B cell (primary cell): Measurements from ENCODE around the gene CNOT4. TPM values are rescaled to one million over a fixed set of nuclear protein-coding genes. Genes with fewer than 3 reads are reported as not detected.

ENCODE experiments used
- ATAC-seq: fragments of 200-7000 bp; cut with Tn5 transposase; one replicate; pipeline ENCODE4 v1.10.0; 2021; ENCODE audit warnings: low read depth, mild to moderate bottlenecking, moderate number of reproducible peaks, moderate library complexity
- CTCF ChIA-PET: fragments of 350-600 bp; sonication (Branson Sonifier 250); formaldehyde crosslinking; loops from one replicate; lab custom pipeline; 2021; ENCODE audit warnings: antibody characterized with exemption, inconsistent platforms; lab: Charles Lee
- POLR2A ChIA-PET: fragments of 350-600 bp; sonication (Branson Sonifier 250); formaldehyde crosslinking; loops from one replicate; lab custom pipeline; 2021; ENCODE audit warnings: antibody characterized with exemption; lab: Charles Lee
- DNase-seq: peaks from one replicate; pipeline ENCODE4 v3.0.0; 2013
- H2AFZ ChIP-seq: 2 replicates; pipeline ENCODE4 v1.6.1; 2012; ENCODE audit warnings: mild to moderate bottlenecking, low read depth, low read length; ENCODE audit not compliant: insufficient read depth, poor library complexity, severe bottlenecking
- H3K27ac ChIP-seq, 2 donors: 1 replicate in 1 of 2; 2 replicates in 1 of 2; pipeline ENCODE4 v1.5.1; 2012 to 2013; ENCODE audit warnings: low read length in 2 of 2, mild to moderate bottlenecking in 2 of 2, moderate library complexity in 1 of 2
- H3K27me3 ChIP-seq, 4 experiments: fragments of 200-600 bp in 1 of 4; sonication (generic) in 1 of 4; replicated peaks in 1 of 4; 1 replicate in 2 of 4; 2 replicates in 2 of 4; pipeline versions ENCODE4 v1.6.1 to v1.7.0; 2013 to 2016; ENCODE audit warnings: low read length in 3 of 4, mild to moderate bottlenecking in 2 of 4, mixed read lengths in 1 of 4, moderate library complexity in 1 of 4; ENCODE audit not compliant: insufficient read depth in 4 of 4, control insufficient read depth in 3 of 4; ENCODE audit errors: control extremely low read depth in 1 of 4
- H3K36me3 ChIP-seq, 2 experiments: replicated peaks in 1 of 2; 1 replicate in 1 of 2; 2 replicates in 1 of 2; pipeline versions ENCODE4 v1.6.1 to v1.7.1; 2013; ENCODE audit warnings: low read length in 1 of 2; ENCODE audit not compliant: insufficient read depth in 2 of 2, control insufficient read depth in 1 of 2; ENCODE audit errors: control extremely low read depth in 1 of 2, extremely low read depth in 1 of 2
- H3K4me1 ChIP-seq, 2 donors: fragments of 200-600 bp in 1 of 2; sonication (generic) in 1 of 2; 1 replicate in 1 of 2; 2 replicates in 1 of 2; pipeline versions ENCODE4 v1.5.1 to v1.6.1; 2013 to 2017; ENCODE audit warnings: low read length in 2 of 2; ENCODE audit not compliant: control insufficient read depth in 2 of 2, insufficient read depth in 2 of 2
- H3K4me2 ChIP-seq: replicated peaks from 2 replicates; pipeline ENCODE3; 2012; ENCODE audit warnings: mild to moderate bottlenecking, low read depth, low read length; ENCODE audit not compliant: poor library complexity, severe bottlenecking
- H3K4me3 ChIP-seq, 5 experiments: fragments of 200-600 bp in 1 of 5; sonication (generic) in 1 of 5; 1 replicate in 3 of 5; 2 replicates in 2 of 5; pipeline versions ENCODE4 v1.5.1 to v1.7.0; 2011 to 2016; ENCODE audit warnings: low read length in 4 of 5, mild to moderate bottlenecking in 4 of 5, low read depth in 2 of 5, control low read depth in 1 of 5, moderate library complexity in 1 of 5; ENCODE audit not compliant: insufficient read depth in 1 of 5; ENCODE audit errors: control extremely low read depth in 1 of 5, extremely low read depth in 1 of 5
- H3K79me2 ChIP-seq: fragments of 200-600 bp; sonication (generic); one replicate; pipeline ENCODE4 v1.6.0; 2016; ENCODE audit warnings: low read length; ENCODE audit not compliant: control insufficient read depth, insufficient read depth
- H3K9ac ChIP-seq: fragments of 200-600 bp; sonication (generic); 2 replicates; pipeline ENCODE4 v1.6.1; 2017; ENCODE audit warnings: mild to moderate bottlenecking, low read length, moderate library complexity
- H3K9me3 ChIP-seq, 3 donors: one replicate each; pipeline versions ENCODE4 v1.6.1 to v1.7.1; 2013; ENCODE audit warnings: low read length in 2 of 3; ENCODE audit not compliant: control insufficient read depth in 2 of 3, insufficient read depth in 1 of 3; ENCODE audit errors: control extremely low read depth in 1 of 3
- H4K20me1 ChIP-seq: 2 replicates; pipeline ENCODE4 v1.6.0; 2012; ENCODE audit warnings: mild to moderate bottlenecking, low read length; ENCODE audit not compliant: insufficient read depth, control insufficient read depth, poor library complexity, severe bottlenecking
- H3K27ac Mint-ChIP-seq: one replicate; pipeline ENCODE4 v1.8.0; 2021; ENCODE audit warnings: mixed read lengths
- H3K27me3 Mint-ChIP-seq: one replicate; pipeline ENCODE4 v1.8.0; 2021; ENCODE audit warnings: mixed read lengths
- H3K4me1 Mint-ChIP-seq: one replicate; pipeline ENCODE4 v1.8.0; 2021; ENCODE audit warnings: mixed read lengths
- H3K4me3 Mint-ChIP-seq: one replicate; pipeline ENCODE4 v1.8.0; 2021; ENCODE audit warnings: mixed read lengths
- H3K9me3 Mint-ChIP-seq: one replicate; pipeline ENCODE4 v1.8.0; 2022; ENCODE audit warnings: mixed read lengths; ENCODE audit not compliant: insufficient read depth
- CTCF ChIP-seq: fragments of 200-600 bp; IDR thresholded peaks from one replicate; pipeline ENCODE4 v1.8.0; 2022; ENCODE audit warnings: antibody characterized with exemption, mild to moderate bottlenecking
- EZH2 ChIP-seq: IDR thresholded peaks from 2 replicates; pipeline ENCODE4 v1.6.1; 2012; ENCODE audit warnings: borderline replicate concordance, low read depth, mild to moderate bottlenecking, moderate library complexity, low read length; ENCODE audit not compliant: insufficient read depth, poor library complexity, severe bottlenecking
- intact Hi-C: fragments of 100-400 bp; cut with micrococcal nuclease; formaldehyde crosslinking; loops from one replicate; pipeline ENCODE4 v1.10.0; 2022
- polyA plus RNA-seq: library from polyadenylated mRNA; depleted of rRNA; stranded (reverse); fragments of >200 nt; gene quantifications from 2 replicates; pipeline ENCODE4 v1.2.3, GENCODE V29; 2012
- total RNA-seq, 2 donors: library from RNA; stranded (reverse); fragments of 120-200 nt in 1 of 2; gene quantifications; 1 replicate in 1 of 2; 2 replicates in 1 of 2; pipeline versions ENCODE4 v1.2.3 to v1.2.4, GENCODE V29; 2013 to 2022

The CNOT4 gene
- total and polyA plus RNA-seq, 2 donors (not counting 1 experiment from before 2014, with no cell fraction given), result 9.8 to 52.1 TPM

GRCh38 chr7:135380351-135380750 lies 129.6 kb downstream of the CNOT4 start:
- Histone ChIP-seq H4K20me1 (no peaks in the 10 kb centered on the region), H2AFZ (no peak overlapping the region), H3K9me3 (no peaks in the 10 kb centered on the region), H3K4me3 (no peak overlapping the region), H3K79me2 (no peaks in the 10 kb centered on the region), H3K4me1 (no peaks in the 10 kb centered on the region), H3K27ac (no peak overlapping the region), H3K27me3 (no peaks in the 10 kb centered on the region), H3K4me2 (no peak overlapping the region), H3K9ac (no peak overlapping the region), H3K36me3 (no peaks in the 10 kb centered on the region)
- no peaks in the 10 kb centered on the region for H3K9me3 Mint-ChIP-seq
- DNase-seq, result no peak
- peaks cover 2% of the 10 kb centered on the region for H3K4me1 Mint-ChIP-seq
- POLR2A ChIA-PET, result no interaction called here
- ATAC-seq, result no peak
- no peak overlapping the region for H3K27ac Mint-ChIP-seq
- H3K27me3 Mint-ChIP-seq, result no peaks in the 10 kb centered on the region
- intact Hi-C loops, result no loop called here
- CTCF ChIA-PET, result no interaction called here
- no peak for TF ChIP-seq CTCF
- TF ChIP-seq EZH2, result no peak
- H3K4me3 Mint-ChIP-seq, result no peak overlapping the region

GRCh38 chr7:135377171-135377570 lies 132.7 kb downstream of the CNOT4 start:
- CTCF ChIA-PET, result no interaction called here
- no peak for ATAC-seq

More at GRCh38 chr7:135377171-135377570, 132.7 kb downstream of the CNOT4 start:
- Histone ChIP-seq H3K4me2 (no peak overlapping the region), H3K4me3 (no peak overlapping the region), H3K27ac (no peak overlapping the region), H3K79me2 (no peaks in the 10 kb centered on the region), H3K27me3 (no peaks in the 10 kb centered on the region), H3K4me1 (no peaks in the 10 kb centered on the region), H3K36me3 (no peaks in the 10 kb centered on the region), H4K20me1 (no peaks in the 10 kb centered on the region), H2AFZ (no peak overlapping the region), H3K9ac (no peak overlapping the region), H3K9me3 (no peaks in the 10 kb centered on the region)
- TF ChIP-seq EZH2 (no peak), CTCF (no peak)
- Mint-ChIP-seq H3K4me1 (peaks cover 2% of the 10 kb centered on the region), H3K27me3 (no peaks in the 10 kb centered on the region), H3K27ac (no peak overlapping the region), H3K4me3 (no peak overlapping the region), H3K9me3 (no peaks in the 10 kb centered on the region)
- DNase-seq, result no peak
- POLR2A ChIA-PET, result no interaction called here
- intact Hi-C loops, result no loop called here
